8988T (cell line): ENCODE data around the gene RAB1B.
A peak's percentile ranks its signal among the peaks of the same experiment; 100 is the strongest.

Experiments
- DNase-seq: peaks from one replicate; pipeline ENCODE4 v3.0.0; 2011

Gene RAB1B

DNA sequence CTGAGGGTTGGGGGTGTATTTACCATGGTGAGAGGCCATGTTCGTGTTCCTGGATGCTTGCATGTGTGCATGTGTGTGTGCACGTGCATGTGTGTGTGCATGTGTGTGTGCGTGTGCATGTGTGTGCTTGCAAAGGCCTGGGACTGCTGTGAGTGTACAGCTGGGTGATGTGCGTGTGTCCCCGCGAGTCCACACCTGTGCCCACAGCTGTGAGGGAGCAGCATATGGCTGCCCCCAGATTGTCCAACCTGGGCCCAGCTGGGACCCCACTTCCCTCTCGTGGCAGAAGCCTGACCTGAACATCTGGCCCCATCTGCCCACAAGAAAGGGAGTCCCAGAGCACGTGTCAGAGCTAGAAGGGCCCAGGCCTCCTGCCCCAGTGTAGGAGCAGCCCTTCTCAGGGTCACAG is 56.8 kb downstream of the RAB1B start:
- DNase-seq: no peak

DNA sequence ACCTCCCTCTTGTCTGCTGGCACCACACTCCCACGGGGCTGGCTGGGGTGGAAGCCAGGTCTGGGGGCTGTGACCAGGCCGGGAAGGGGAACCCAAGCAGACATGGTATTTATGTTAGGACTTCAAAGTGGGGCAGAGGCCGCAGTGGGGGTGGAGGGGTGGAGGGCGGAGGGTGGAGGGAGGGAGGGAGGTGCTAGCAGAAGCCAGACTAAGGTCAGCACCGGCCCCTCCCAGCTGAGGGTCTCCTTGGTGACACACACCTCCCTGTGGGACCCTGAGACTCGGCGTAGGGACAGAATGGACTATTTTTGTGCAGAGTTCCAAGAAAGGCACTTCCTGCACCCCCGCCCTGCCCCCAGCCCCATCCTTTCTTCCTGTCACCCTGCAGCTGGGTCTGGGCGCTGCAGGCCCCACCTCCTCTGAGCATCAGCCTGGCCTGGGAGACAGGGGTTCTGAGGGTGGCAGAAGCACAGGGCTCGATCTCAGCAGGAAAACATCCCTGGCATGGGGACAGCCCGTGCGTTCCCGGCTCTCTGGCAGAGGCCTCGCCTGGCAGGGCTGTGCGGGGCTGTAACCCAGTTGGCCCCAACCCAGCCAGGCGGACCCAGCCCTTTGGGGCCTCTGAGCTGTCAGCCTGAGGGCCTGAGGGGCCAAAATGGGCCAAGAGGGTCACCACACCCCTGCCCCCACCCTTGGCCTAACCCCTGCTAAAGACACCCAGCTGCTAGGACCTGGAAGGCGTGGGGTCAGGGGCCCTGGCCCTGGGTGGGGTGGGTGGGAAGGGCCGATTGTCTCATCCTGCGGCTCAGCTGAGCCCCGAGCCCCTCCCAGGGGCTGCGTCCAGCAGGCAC is 58.0 kb downstream of the RAB1B start:
- DNase-seq: peak; percentile 58
